GM21447 (cell line): ENCODE measurements around the gene GSDMA.
A peak's percentile ranks its signal among the peaks of the same experiment; 100 is the strongest.

Experiments used
- ATAC-seq: cut with Tn5 transposase; IDR thresholded peaks from one replicate; pipeline ENCODE4 v1.9.1; 2021; ENCODE audit not compliant: unreplicated experiment

The GSDMA gene

GRCh38 chr17:39954876-39955275, 7.9 kb upstream of the GSDMA start:
- no peak for ATAC-seq

GRCh38 chr17:39955726-39956225, 7.0 kb upstream of the GSDMA start:
- ATAC-seq, result no peak

- ATAC-seq, result no peak
These were observed 2.2 kb upstream of the GSDMA start for GRCh38 chr17:39960524-39961041.

DNA sequence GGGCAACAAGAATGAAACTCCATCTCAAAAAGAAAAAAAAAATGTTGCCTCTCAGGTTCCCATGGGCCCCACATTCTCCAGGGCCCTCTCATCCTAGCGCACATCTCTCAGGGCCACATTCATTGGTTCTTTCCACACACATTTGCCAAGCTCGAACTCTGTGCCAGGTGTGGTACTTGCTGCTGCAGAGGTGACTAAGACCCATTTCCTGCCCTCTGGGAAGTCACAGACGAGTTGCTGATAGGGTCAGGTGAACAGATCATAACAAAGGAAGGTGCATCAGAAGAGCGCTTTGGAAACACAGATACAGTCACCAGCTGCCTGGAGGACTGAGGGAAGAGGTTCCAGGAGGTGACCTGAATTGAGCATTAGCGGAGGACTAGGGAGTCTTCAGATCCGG, 1.0 kb downstream of the GSDMA start:
- ATAC-seq, result no peak

- no peak for ATAC-seq
These were observed 2.4 kb downstream of the GSDMA start for GRCh38 chr17:39965017-39965699.

- no peak for ATAC-seq
These were observed 4.0 kb downstream of the GSDMA start for GRCh38 chr17:39966771-39967170.

GRCh38 chr17:39968761-39969160, 6.0 kb downstream of the GSDMA start:
- no peak for ATAC-seq

GRCh38 chr17:39969375-39969774, 6.6 kb downstream of the GSDMA start:
- ATAC-seq, result no peak

- no peak for ATAC-seq
These were observed 7.4 kb downstream of the GSDMA start for GRCh38 chr17:39970157-39970692.

DNA sequence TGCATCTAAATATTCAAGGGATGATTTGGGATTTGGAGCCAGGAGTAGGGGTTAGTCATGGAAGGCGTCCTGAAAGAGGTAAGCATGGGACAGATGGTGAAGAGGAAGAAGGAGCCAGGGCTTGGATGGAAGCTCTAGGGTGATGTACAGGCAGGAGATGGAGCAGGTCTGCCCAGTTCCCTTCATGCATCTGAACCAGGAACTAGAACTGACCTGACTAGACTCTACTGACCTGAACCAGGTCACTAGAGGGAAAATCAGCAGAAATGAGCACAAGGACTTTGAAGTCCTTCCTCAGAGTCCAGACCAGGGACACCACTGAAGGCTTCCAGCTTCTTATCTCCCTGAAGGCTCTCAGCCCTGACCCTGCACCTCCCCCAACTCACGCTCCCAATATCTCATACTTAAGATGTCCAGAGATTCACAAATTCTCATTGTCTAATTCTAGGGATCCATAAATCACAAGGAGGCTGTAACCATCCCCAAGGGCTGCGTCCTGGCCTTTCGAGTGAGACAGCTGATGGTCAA, 8.3 kb downstream of the GSDMA start:
- ATAC-seq, result no peak

DNA sequence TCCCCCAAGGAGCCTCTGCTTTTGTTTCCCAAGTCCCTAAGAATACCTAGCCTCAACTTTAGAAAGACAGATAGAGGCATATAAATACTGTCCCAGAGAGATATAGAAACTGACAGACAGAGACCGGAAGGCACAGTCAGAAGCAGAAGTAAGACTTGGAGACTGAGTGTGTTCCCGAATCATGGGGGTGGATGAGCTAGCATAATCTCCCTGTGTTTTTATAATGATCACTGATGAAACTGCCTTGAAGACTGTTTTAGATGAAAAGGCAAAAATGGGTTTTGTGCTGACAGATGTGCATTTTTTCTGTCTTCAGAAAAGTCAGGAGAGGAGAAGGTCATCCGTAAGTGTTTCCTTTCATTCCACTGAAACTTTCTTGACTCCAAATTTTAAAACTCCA, 9.5 kb downstream of the GSDMA start:
- ATAC-seq, result no peak

GRCh38 chr17:39973496-39973895, 10.7 kb downstream of the GSDMA start:
- ATAC-seq, result no peak

- no peak for ATAC-seq
These were observed 11.6 kb downstream of the GSDMA start for GRCh38 chr17:39974433-39974832.

GRCh38 chr17:39975801-39976200, 13.0 kb downstream of the GSDMA start:
- no peak for ATAC-seq

- ATAC-seq, result no peak
These were observed 16.3 kb downstream of the GSDMA start for GRCh38 chr17:39979016-39979670.

- peak; percentile 8 for ATAC-seq
These were observed 17.1 kb downstream of the GSDMA start for GRCh38 chr17:39979893-39980350.

- peak; percentile 92 for ATAC-seq
These were observed 17.8 kb downstream of the GSDMA start, which contains the start of gene PSMD3 for GRCh38 chr17:39980351-39981206. TSS of gene PSMD3 (plus strand) at chr17:39980807. CDS start at chr17:39980971, 164 bp downstream.

DNA sequence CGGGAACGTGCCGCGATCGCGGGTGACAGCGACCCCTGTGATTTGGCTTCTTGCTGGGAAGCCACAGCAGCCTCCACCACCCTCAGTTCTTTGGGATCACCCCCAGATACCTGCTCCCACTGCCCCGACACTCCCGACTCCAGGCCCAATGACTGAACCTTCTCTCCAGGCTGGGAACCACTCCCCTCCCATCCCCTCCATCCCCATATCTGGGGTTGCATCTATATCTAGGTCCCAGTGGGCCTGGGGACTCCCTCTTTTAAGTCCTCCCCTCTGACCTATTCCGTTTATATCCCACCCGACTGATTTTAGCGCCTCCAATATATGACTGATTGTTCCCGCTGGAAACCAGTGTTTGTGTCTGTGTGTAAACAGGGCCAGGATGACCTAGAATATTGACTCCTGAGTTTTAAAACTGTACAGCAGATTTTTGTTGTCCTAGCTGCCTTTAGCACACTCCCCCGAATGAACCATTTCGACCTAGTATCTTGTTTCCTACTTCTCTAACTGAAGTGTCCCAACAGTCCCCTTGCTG, 18.5 kb downstream of the GSDMA start:
- no peak for ATAC-seq

- no peak for ATAC-seq
These were observed 19.1 kb downstream of the GSDMA start for GRCh38 chr17:39981766-39982375.

DNA sequence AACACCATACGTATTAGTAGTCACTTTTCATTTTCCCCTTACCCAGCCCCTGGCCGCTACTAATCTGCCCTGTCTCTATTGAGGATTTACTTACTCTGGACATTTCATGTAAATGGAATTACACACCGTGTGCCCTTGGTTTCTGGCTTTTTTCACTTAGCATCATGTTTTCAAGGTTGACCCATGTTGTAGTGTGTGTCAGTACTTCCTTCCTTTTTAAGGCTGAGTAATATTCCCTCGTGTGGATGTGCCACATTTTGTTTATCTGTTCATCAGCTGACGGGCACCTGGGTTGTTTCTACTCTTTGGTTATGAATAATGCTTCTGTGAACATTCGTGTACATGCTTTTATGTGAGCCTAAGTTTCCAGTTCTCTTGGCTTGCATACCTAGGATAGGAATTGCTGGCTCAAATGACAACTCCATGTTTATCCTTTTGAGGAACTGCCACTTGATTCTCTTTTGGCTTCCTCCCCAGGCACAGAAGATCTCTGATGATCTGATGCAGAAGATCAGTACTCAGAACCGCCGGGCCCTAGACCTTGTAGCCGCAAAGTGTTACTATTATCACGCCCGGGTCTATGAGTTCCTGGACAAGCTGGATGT, 25.5 kb downstream of the GSDMA start:
- ATAC-seq, result no peak
